Measurements from ENCODE around the gene STEAP2. TPM values are rescaled to one million over a fixed set of nuclear protein-coding genes. Genes with fewer than 3 reads are reported as not detected.

STEAP2 gene
- total RNA-seq, 2 donors from 2014 or later: 27.7 to 31.0 TPM

DNA sequence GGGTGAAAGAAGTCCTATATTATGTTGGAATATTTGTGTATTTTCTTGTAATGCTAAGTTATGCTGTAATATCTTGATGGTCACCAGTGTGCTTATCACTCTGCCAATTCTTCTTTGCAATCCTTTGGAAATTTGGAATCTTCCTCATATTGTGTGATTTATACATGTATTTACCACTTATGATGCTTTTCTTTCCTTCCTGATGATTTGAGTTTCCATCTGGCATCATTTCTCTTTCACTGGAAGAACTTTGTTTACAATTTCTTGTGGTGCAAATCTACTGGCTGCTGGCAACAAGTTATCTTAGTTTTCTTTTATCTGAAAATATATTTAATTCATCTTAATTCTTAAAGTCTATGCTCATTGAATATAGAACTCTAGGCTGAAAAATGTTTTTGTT is 62.6 kb downstream of the STEAP2 start:
- ATAC-seq (ENCODE audit: insufficient number of reproducible peaks, low FRiP score, low read depth) (no peak), DNase-seq (ENCODE audit: low spot score) (no peak)
- no peaks in the 10 kb centered on the region for H3K36me3 ChIP-seq
- TF ChIP-seq, protein P1, sequence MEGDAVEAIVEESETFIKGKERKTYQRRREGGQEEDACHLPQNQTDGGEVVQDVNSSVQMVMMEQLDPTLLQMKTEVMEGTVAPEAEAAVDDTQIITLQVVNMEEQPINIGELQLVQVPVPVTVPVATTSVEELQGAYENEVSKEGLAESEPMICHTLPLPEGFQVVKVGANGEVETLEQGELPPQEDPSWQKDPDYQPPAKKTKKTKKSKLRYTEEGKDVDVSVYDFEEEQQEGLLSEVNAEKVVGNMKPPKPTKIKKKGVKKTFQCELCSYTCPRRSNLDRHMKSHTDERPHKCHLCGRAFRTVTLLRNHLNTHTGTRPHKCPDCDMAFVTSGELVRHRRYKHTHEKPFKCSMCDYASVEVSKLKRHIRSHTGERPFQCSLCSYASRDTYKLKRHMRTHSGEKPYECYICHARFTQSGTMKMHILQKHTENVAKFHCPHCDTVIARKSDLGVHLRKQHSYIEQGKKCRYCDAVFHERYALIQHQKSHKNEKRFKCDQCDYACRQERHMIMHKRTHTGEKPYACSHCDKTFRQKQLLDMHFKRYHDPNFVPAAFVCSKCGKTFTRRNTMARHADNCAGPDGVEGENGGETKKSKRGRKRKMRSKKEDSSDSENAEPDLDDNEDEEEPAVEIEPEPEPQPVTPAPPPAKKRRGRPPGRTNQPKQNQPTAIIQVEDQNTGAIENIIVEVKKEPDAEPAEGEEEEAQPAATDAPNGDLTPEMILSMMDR (IDR thresholded peaks at IDR 0.05): no peak
- H3K9me3 ChIP-seq: no peaks in the 10 kb centered on the region
- H3K27me3 ChIP-seq (replicated peaks; ENCODE audit: insufficient read depth): no peaks in the 10 kb centered on the region
- no peaks in the 10 kb centered on the region for H3K4me1 ChIP-seq (ENCODE audit: control insufficient read depth in 1 of 2, low read depth in 2 of 2)
- no peak overlapping the region for H3K4me3 ChIP-seq
- no peak overlapping the region for H3K27ac ChIP-seq

DNA sequence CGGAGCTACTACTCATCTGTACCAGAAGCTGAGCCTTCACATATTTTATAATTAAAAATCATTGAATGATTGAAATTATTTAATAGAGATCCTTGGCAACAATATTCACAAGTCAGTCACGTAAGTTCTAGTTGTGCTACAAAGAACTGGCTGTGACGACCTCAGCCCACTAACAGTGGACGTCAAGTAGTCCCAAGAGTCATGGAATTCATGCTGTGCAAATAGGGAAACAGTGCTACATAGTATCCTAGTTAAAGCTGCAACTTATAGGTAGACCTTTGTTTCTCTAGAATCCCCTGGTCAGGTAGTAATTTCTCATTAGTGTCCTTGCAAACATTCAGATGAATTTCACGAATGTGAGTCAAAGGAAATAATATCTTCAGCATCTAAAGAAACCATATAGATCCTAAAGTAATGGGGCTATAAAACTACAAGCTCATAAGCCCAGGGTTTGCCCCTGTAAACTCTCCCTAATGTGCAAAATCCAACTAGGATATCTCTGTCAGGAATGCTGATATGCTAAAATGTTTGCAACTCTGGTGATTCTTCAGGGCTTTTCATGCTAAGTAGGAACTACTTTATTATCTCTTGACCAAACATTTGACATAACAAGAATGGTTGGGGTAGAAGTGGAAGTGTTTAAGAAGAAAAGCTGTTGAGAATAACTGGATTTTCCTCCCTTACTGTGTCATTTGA is 64.6 kb downstream of the STEAP2 start:
- H3K4me1 ChIP-seq (ENCODE audit: control insufficient read depth in 1 of 2, low read depth in 2 of 2): no peaks in the 10 kb centered on the region
- no peak overlapping the region for H3K27ac ChIP-seq
- H3K27me3 ChIP-seq (replicated peaks; ENCODE audit: insufficient read depth): no peaks in the 10 kb centered on the region
- no peaks in the 10 kb centered on the region for H3K9me3 ChIP-seq
- no peak for ATAC-seq (ENCODE audit: insufficient number of reproducible peaks, low FRiP score, low read depth)
- H3K4me3 ChIP-seq: no peak overlapping the region
- no peaks in the 10 kb centered on the region for H3K36me3 ChIP-seq
- no peak for DNase-seq (ENCODE audit: low spot score)
- TF ChIP-seq, protein P1 (IDR thresholded peaks at IDR 0.05): no peak

Other genes with a start within 250 kb of the STEAP2 start
- gene STEAP1, start 57.3 kb upstream of the STEAP2 start, total RNA-seq: 10 to 100 TPM; 15.6 to 26.5 TPM
- 10 to 100 TPM in 1 of 2 donors, 1 to 10 TPM in 1; 3.8 to 14.0 TPM for gene CFAP69, start 33.4 kb downstream of the STEAP2 start, total RNA-seq
- gene FAM237B, start 109.6 kb downstream of the STEAP2 start, total RNA-seq: not detected
- 10 to 100 TPM in 1 of 2 donors, 1 to 10 TPM in 1; 7.4 to 16.2 TPM for gene GTPBP10, start 135.0 kb downstream of the STEAP2 start, total RNA-seq
- 10 to 100 TPM; 24.1 to 30.5 TPM for gene CLDN12, start 191.7 kb downstream of the STEAP2 start, total RNA-seq

All from thoracic aorta (tissue), 2 donors.